OCI-LY3 (cell line): ENCODE measurements around the gene CASR.

ENCODE experiments used
- H2AFZ ChIP-seq: fragments of 200-600, 300-600 bp; shearing (Covaris generic); 2 replicates; pipeline ENCODE4 v1.6.0; 2014; ENCODE audit warnings: antibody characterized with exemption, low read depth, low read length
- H3K27ac ChIP-seq: fragments of 200-600, 300-600 bp; sonication (generic); 2 replicates; pipeline ENCODE4 v1.5.1; 2014; ENCODE audit warnings: mild to moderate bottlenecking, low read length, moderate library complexity, mixed read lengths
- H3K27me3 ChIP-seq: fragments of 200-600, 300-600 bp; sonication (generic); 2 replicates; pipeline ENCODE4 v1.6.1; 2014; ENCODE audit warnings: low read depth, low read length, mixed read lengths
- H3K36me3 ChIP-seq: fragments of 200-600, 300-600 bp; sonication (generic); replicated peaks from 2 replicates; pipeline ENCODE3; 2014; ENCODE audit warnings: low read depth, low read length, mixed read lengths
- H3K4me1 ChIP-seq: fragments of 300-600, 200-600 bp; sonication (generic); 2 replicates; pipeline ENCODE4 v1.6.1; 2014; ENCODE audit warnings: low read length, mixed read lengths
- H3K4me2 ChIP-seq: fragments of 200-600, 300-600 bp; sonication (generic); 2 replicates; pipeline ENCODE4 v1.6.1; 2014; ENCODE audit warnings: low read length, mixed read lengths
- H3K4me3 ChIP-seq: fragments of 300-600, 200-600 bp; sonication (generic); 2 replicates; pipeline ENCODE4 v1.5.1; 2014; ENCODE audit warnings: antibody characterized with exemption, mild to moderate bottlenecking, low read length, moderate library complexity
- H3K79me2 ChIP-seq: fragments of 300-600, 200-600 bp; shearing (Covaris generic); 2 replicates; pipeline ENCODE4 v1.6.1; 2014; ENCODE audit warnings: mild to moderate bottlenecking, low read length, mixed read lengths
- H3K9ac ChIP-seq: fragments of 300-600, 200-600 bp; shearing (Covaris generic); 2 replicates; pipeline ENCODE4 v1.6.0; 2014; ENCODE audit warnings: mild to moderate bottlenecking, low read length, moderate library complexity
- H3K9me3 ChIP-seq: fragments of 200-600, 300-600 bp; shearing (Covaris generic); 2 replicates; pipeline ENCODE4 v1.6.1; 2014; ENCODE audit warnings: low read length, mixed read lengths; ENCODE audit not compliant: insufficient read depth
- H4K20me1 ChIP-seq: fragments of 200-600, 300-600 bp; sonication (generic); 2 replicates; pipeline ENCODE4 v1.6.1; 2016; ENCODE audit warnings: low read length, mixed read lengths; ENCODE audit not compliant: insufficient read depth
- CTCF ChIP-seq: fragments of 200-600, 300-600 bp; sonication (generic); IDR thresholded peaks from 2 replicates; pipeline ENCODE4 v1.5.1; 2014; ENCODE audit warnings: antibody characterized with exemption, low read length, low read depth
- EZH2phosphoT487 ChIP-seq: fragments of 200-600 bp; shearing (Covaris generic); IDR thresholded peaks from 2 replicates; pipeline ENCODE4 v1.6.1; 2018; ENCODE audit warnings: antibody characterized with exemption, mixed run types, low read depth

Gene CASR

GRCh38 chr3:122263974-122264588 is 80.6 kb downstream of the CASR start:
- Histone ChIP-seq H2AFZ (no peak overlapping the region), H3K4me2 (peak overlapping the region; percentile 47), H3K27ac (peak overlapping the region; percentile 50), H3K9me3 (no peaks in the 10 kb centered on the region), H3K27me3 (no peaks in the 10 kb centered on the region), H3K79me2 (no peaks in the 10 kb centered on the region), H3K36me3 (no peaks in the 10 kb centered on the region), H3K4me3 (no peak overlapping the region), H4K20me1 (no peaks in the 10 kb centered on the region), H3K4me1 (peaks cover 54% of the 10 kb centered on the region), H3K9ac (no peak overlapping the region)
- TF ChIP-seq EZH2phosphoT487 (no peak), CTCF (no peak)

- no peak overlapping the region for H3K4me2 ChIP-seq
- no peaks in the 10 kb centered on the region for H4K20me1 ChIP-seq
- TF ChIP-seq CTCF (no peak), EZH2phosphoT487 (no peak)
- no peak overlapping the region for H3K4me3 ChIP-seq
- H3K9me3 ChIP-seq, result no peaks in the 10 kb centered on the region
- no peaks in the 10 kb centered on the region for H3K79me2 ChIP-seq
- H3K36me3 ChIP-seq, result no peaks in the 10 kb centered on the region
- H2AFZ ChIP-seq, result no peak overlapping the region
- peaks cover 39% of the 10 kb centered on the region for H3K4me1 ChIP-seq
- H3K9ac ChIP-seq, result no peak overlapping the region
- no peaks in the 10 kb centered on the region for H3K27me3 ChIP-seq
- no peak overlapping the region for H3K27ac ChIP-seq
Measured at GRCh38 chr3:122265957-122266356, 82.5 kb downstream of the CASR start.

DNA sequence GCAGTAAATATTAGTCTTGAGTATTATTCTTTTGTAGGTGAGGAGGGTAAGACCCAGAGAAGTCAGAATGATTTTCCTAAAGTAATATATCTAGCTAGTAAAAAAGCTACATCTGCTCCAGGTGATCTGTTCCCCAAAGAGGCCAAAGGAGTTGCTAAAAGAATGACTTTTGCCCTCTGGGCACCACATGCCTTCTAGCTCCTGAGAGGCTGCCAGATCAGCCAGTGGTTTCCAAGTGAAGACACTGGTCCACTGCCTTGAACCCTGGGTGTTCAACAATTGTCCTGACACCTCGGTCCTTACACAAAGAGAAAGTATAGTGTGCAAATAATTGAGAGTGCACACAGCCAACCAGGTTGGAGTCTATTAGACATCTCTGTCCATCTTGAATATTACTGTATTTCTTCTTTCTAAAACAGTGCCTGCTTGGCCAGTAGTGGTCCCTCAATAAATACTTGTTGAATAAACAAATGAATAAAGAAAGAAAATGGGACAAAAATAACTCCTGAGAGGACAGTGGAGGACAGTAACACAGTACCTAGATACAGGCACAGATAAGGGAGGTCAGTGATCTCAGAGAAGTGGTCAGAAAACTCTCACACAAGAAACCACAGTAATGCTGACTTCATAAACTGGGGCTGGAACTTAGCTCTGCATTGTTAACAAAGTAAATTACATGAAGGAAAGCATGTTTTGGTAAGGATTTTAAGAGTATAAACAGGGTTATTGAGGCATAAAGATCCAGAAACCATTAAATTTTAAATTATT is 85.0 kb downstream of the CASR start:
- no peak overlapping the region for H2AFZ ChIP-seq

More for the DNA sequence above, 85.0 kb downstream of the CASR start:
- no peak overlapping the region for H3K27ac ChIP-seq
- H3K9me3 ChIP-seq, result no peaks in the 10 kb centered on the region
- H3K36me3 ChIP-seq, result no peaks in the 10 kb centered on the region
- TF ChIP-seq EZH2phosphoT487 (no peak), CTCF (no peak)
- H3K9ac ChIP-seq, result no peak overlapping the region
- H3K4me2 ChIP-seq, result no peak overlapping the region
- no peaks in the 10 kb centered on the region for H3K79me2 ChIP-seq
- H3K4me1 ChIP-seq, result peaks cover 39% of the 10 kb centered on the region
- H3K4me3 ChIP-seq, result no peak overlapping the region
- no peaks in the 10 kb centered on the region for H4K20me1 ChIP-seq
- H3K27me3 ChIP-seq, result no peaks in the 10 kb centered on the region
